Measurements from ENCODE around the gene RGS3. TPM values are rescaled to one million over a fixed set of nuclear protein-coding genes. Genes with fewer than 3 reads are reported as not detected.

RGS3 gene
- polyA plus RNA-seq, 3 donors from 2014 or later = 76.9 to 230 (median 90.7) TPM

GRCh38 chr9:113624721-113625120, 161.2 kb downstream of the RGS3 start:
- Mint-ChIP-seq H3K27me3 (ENCODE audit: low read depth in 3 of 3) (peaks cover 0 to 4% (median 3%) of the 10 kb centered on the region in 3 donors), H3K9me3 (no peaks in the 10 kb centered on the region), H3K27ac (no peak overlapping the region), H3K4me1 (no peaks in the 10 kb centered on the region), H3K36me3 (peaks cover 0 to 3% (median 0%) of the 10 kb centered on the region in 3 donors), H3K4me3 (no peak overlapping the region)
- no peak for DNase-seq

GRCh38 chr9:113625486-113625885, 162.0 kb downstream of the RGS3 start:
- no peaks in the 10 kb centered on the region for H3K4me1 Mint-ChIP-seq
- H3K9me3 Mint-ChIP-seq = no peaks in the 10 kb centered on the region
- H3K4me3 Mint-ChIP-seq = no peak overlapping the region
- H3K27ac Mint-ChIP-seq = no peak overlapping the region
- DNase-seq = no peak
- H3K27me3 Mint-ChIP-seq (ENCODE audit: low read depth in 3 of 3) = peaks cover 0 to 3% (median 2%) of the 10 kb centered on the region in 3 donors
- H3K36me3 Mint-ChIP-seq = peaks cover 0 to 3% (median 0%) of the 10 kb centered on the region in 3 donors

GRCh38 chr9:113626735-113627495, 163.4 kb downstream of the RGS3 start:
- Mint-ChIP-seq H3K9me3 (no peaks in the 10 kb centered on the region), H3K36me3 (peaks cover 0 to under 1% (median 0%) of the 10 kb centered on the region in 3 donors), H3K27me3 (ENCODE audit: low read depth in 3 of 3) (peaks cover 0 to 3% (median 2%) of the 10 kb centered on the region in 3 donors), H3K4me1 (no peaks in the 10 kb centered on the region), H3K4me3 (no peak overlapping the region), H3K27ac (no peak overlapping the region)
- DNase-seq = no peak

GRCh38 chr9:113628621-113629020, 165.1 kb downstream of the RGS3 start:
- Mint-ChIP-seq H3K27ac (no peak overlapping the region), H3K9me3 (no peaks in the 10 kb centered on the region), H3K36me3 (no peaks in the 10 kb centered on the region), H3K27me3 (ENCODE audit: low read depth in 3 of 3) (peaks cover 2 to 4% (median 3%) of the 10 kb centered on the region in 3 donors), H3K4me3 (no peak overlapping the region), H3K4me1 (no peaks in the 10 kb centered on the region)
- DNase-seq = no peak

- H3K9me3 Mint-ChIP-seq = no peaks in the 10 kb centered on the region
- H3K4me3 Mint-ChIP-seq = no peak overlapping the region
- peaks cover 2 to 4% (median 2%) of the 10 kb centered on the region in 3 donors for H3K27me3 Mint-ChIP-seq (ENCODE audit: low read depth in 3 of 3)
- no peak overlapping the region for H3K27ac Mint-ChIP-seq
- no peaks in the 10 kb centered on the region for H3K36me3 Mint-ChIP-seq
- H3K4me1 Mint-ChIP-seq = no peaks in the 10 kb centered on the region
- DNase-seq = no peak
Observed at GRCh38 chr9:113630386-113631136, 167.0 kb downstream of the RGS3 start.

- no peaks in the 10 kb centered on the region for H3K4me1 Mint-ChIP-seq
- no peak overlapping the region for H3K4me3 Mint-ChIP-seq
- H3K36me3 Mint-ChIP-seq = no peaks in the 10 kb centered on the region
- peaks cover 2 to 4% (median 2%) of the 10 kb centered on the region in 3 donors for H3K27me3 Mint-ChIP-seq (ENCODE audit: low read depth in 3 of 3)
- no peak for DNase-seq
- no peak overlapping the region for H3K27ac Mint-ChIP-seq
- H3K9me3 Mint-ChIP-seq = no peaks in the 10 kb centered on the region
Observed at GRCh38 chr9:113631137-113631765, 167.7 kb downstream of the RGS3 start.

GRCh38 chr9:113631871-113632665, 168.5 kb downstream of the RGS3 start:
- Mint-ChIP-seq H3K9me3 (no peaks in the 10 kb centered on the region), H3K36me3 (no peaks in the 10 kb centered on the region), H3K27ac (no peak overlapping the region), H3K4me3 (no peak overlapping the region), H3K4me1 (no peaks in the 10 kb centered on the region), H3K27me3 (ENCODE audit: low read depth in 3 of 3) (peaks cover 2 to 4% (median 4%) of the 10 kb centered on the region in 3 donors)
- no peak for DNase-seq

- H3K9me3 Mint-ChIP-seq = no peaks in the 10 kb centered on the region
- H3K36me3 Mint-ChIP-seq = no peaks in the 10 kb centered on the region
- peak overlapping the region in 1 of 6 donors; percentile 37 for H3K27ac Mint-ChIP-seq
- H3K4me3 Mint-ChIP-seq = no peak overlapping the region
- H3K27me3 Mint-ChIP-seq (ENCODE audit: low read depth in 3 of 3) = peaks cover 2 to 4% (median 2%) of the 10 kb centered on the region in 3 donors
- DNase-seq = no peak
- H3K4me1 Mint-ChIP-seq = no peaks in the 10 kb centered on the region
Observed at GRCh38 chr9:113632776-113633590, 169.5 kb downstream of the RGS3 start.

GRCh38 chr9:113633782-113634595, 170.5 kb downstream of the RGS3 start:
- Mint-ChIP-seq H3K27me3 (ENCODE audit: low read depth in 3 of 3) (peaks cover 2 to 6% (median 2%) of the 10 kb centered on the region in 3 donors), H3K27ac (no peak overlapping the region), H3K36me3 (no peaks in the 10 kb centered on the region), H3K4me3 (no peak overlapping the region), H3K4me1 (no peaks in the 10 kb centered on the region), H3K9me3 (no peaks in the 10 kb centered on the region)
- DNase-seq = no peak

- no peaks in the 10 kb centered on the region for H3K36me3 Mint-ChIP-seq
- no peaks in the 10 kb centered on the region for H3K9me3 Mint-ChIP-seq
- H3K4me1 Mint-ChIP-seq = no peaks in the 10 kb centered on the region
- no peak overlapping the region for H3K27ac Mint-ChIP-seq
- no peak for DNase-seq
- no peak overlapping the region for H3K4me3 Mint-ChIP-seq
- H3K27me3 Mint-ChIP-seq (ENCODE audit: low read depth in 3 of 3) = peaks cover 2 to 7% (median 2%) of the 10 kb centered on the region in 3 donors
Observed at GRCh38 chr9:113634596-113635515, 171.3 kb downstream of the RGS3 start.

- Mint-ChIP-seq H3K27me3 (ENCODE audit: low read depth in 3 of 3) (peaks cover 2 to 7% (median 2%) of the 10 kb centered on the region in 3 donors), H3K4me3 (no peak overlapping the region), H3K27ac (no peak overlapping the region), H3K9me3 (no peaks in the 10 kb centered on the region), H3K36me3 (no peaks in the 10 kb centered on the region), H3K4me1 (no peaks in the 10 kb centered on the region)
- DNase-seq = no peak
Observed at GRCh38 chr9:113635586-113635985, 172.1 kb downstream of the RGS3 start.

All from immature natural killer cell (primary cell).